ENCODE results near the gene BCL2L11. TPM values are rescaled to one million over a fixed set of nuclear protein-coding genes. Genes with fewer than 3 reads are reported as not detected.

BCL2L11 gene
- total RNA-seq, 1 donor from 2014 or later: 32.5 TPM

DNA sequence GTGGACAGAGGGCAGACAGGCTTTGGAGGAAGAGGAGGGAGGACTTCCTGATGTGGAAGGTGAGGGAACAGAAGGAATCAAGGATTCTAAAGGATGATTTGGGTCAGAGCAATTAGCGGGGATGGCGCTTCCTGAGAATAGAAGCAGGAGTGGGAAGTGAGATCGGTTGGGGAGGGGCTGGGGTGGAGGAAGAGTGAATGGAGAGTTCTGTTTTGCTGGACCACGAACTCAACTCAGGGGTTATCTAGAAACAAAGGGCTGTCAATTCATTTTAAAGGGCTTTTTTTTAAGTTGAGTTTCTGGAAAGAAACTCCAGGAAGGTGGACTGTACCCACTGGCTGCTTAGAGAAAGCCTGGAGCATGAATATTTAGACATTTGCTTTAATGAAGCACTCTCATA is 54.9 kb downstream of the BCL2L11 start:
- DNase-seq (ENCODE audit: low spot score): no peak
- Mint-ChIP-seq H3K27ac (ENCODE audit: unreplicated experiment) (no peak overlapping the region), H3K4me3 (ENCODE audit: unreplicated experiment) (no peak overlapping the region), H3K36me3 (ENCODE audit: low read depth, unreplicated experiment) (no peaks in the 10 kb centered on the region), H3K27me3 (ENCODE audit: unreplicated experiment) (peaks cover 6% of the 10 kb centered on the region), H3K4me1 (ENCODE audit: unreplicated experiment) (peaks cover 20% of the 10 kb centered on the region), H3K9me3 (ENCODE audit: unreplicated experiment) (no peaks in the 10 kb centered on the region)
- TF ChIP-seq, protein P1, sequence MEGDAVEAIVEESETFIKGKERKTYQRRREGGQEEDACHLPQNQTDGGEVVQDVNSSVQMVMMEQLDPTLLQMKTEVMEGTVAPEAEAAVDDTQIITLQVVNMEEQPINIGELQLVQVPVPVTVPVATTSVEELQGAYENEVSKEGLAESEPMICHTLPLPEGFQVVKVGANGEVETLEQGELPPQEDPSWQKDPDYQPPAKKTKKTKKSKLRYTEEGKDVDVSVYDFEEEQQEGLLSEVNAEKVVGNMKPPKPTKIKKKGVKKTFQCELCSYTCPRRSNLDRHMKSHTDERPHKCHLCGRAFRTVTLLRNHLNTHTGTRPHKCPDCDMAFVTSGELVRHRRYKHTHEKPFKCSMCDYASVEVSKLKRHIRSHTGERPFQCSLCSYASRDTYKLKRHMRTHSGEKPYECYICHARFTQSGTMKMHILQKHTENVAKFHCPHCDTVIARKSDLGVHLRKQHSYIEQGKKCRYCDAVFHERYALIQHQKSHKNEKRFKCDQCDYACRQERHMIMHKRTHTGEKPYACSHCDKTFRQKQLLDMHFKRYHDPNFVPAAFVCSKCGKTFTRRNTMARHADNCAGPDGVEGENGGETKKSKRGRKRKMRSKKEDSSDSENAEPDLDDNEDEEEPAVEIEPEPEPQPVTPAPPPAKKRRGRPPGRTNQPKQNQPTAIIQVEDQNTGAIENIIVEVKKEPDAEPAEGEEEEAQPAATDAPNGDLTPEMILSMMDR (IDR thresholded peaks at IDR 0.05; ENCODE audit: unreplicated experiment): no peak

DNA sequence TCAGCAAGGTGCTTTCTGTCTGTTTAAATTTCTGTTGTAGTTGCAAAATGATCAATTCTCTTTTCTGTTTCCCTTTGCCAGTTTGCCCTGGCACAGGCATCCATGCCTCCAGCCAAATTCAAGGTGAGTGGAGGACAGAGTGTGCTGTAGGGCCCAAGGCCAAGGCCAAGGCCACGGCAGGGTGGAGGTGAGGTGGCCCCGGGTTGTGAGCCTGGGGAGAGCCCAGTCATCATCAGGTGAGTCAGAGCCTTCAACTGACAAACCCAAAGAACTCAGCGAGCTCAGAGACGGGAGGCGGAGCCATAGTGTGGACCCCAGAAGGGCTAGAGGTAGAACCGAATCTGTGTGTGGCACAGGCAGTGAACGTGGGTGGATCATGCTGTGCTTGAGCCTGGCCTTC is 55.7 kb downstream of the BCL2L11 start:
- DNase-seq (ENCODE audit: low spot score): no peak
- peaks cover 6% of the 10 kb centered on the region for H3K27me3 Mint-ChIP-seq (ENCODE audit: unreplicated experiment)
- H3K27ac Mint-ChIP-seq (ENCODE audit: unreplicated experiment): no peak overlapping the region
- no peak overlapping the region for H3K4me3 Mint-ChIP-seq (ENCODE audit: unreplicated experiment)
- TF ChIP-seq, protein P1 (IDR thresholded peaks at IDR 0.05; ENCODE audit: unreplicated experiment): no peak
- peaks cover 14% of the 10 kb centered on the region for H3K4me1 Mint-ChIP-seq (ENCODE audit: unreplicated experiment)
- H3K9me3 Mint-ChIP-seq (ENCODE audit: unreplicated experiment): no peaks in the 10 kb centered on the region
- H3K36me3 Mint-ChIP-seq (ENCODE audit: low read depth, unreplicated experiment): no peaks in the 10 kb centered on the region

DNA sequence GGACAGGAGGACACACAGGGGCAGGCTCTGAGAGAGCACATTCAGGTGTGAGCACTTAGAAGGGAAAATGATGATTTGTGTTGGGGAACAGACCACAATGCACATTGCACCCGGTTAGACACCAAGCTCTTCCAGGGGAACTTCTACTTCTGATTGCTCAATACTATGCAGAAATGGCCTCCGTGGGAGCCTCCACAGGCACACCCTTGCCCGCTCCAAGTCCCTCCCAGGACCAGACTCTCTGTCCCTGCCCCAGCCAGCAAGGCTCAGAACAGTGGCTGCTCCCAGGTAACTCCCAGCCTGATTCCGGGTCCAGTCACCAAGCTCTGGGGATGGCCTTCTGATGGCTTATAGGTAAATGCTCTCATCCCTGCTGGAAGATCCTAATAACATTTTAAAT is 56.2 kb downstream of the BCL2L11 start:
- Mint-ChIP-seq H3K27me3 (ENCODE audit: unreplicated experiment) (peaks cover 6% of the 10 kb centered on the region), H3K4me3 (ENCODE audit: unreplicated experiment) (no peak overlapping the region), H3K4me1 (ENCODE audit: unreplicated experiment) (peaks cover 9% of the 10 kb centered on the region), H3K27ac (ENCODE audit: unreplicated experiment) (no peak overlapping the region), H3K36me3 (ENCODE audit: low read depth, unreplicated experiment) (no peaks in the 10 kb centered on the region), H3K9me3 (ENCODE audit: unreplicated experiment) (no peaks in the 10 kb centered on the region)
- TF ChIP-seq, protein P1 (IDR thresholded peaks at IDR 0.05; ENCODE audit: unreplicated experiment): no peak
- no peak for DNase-seq (ENCODE audit: low spot score)

DNA sequence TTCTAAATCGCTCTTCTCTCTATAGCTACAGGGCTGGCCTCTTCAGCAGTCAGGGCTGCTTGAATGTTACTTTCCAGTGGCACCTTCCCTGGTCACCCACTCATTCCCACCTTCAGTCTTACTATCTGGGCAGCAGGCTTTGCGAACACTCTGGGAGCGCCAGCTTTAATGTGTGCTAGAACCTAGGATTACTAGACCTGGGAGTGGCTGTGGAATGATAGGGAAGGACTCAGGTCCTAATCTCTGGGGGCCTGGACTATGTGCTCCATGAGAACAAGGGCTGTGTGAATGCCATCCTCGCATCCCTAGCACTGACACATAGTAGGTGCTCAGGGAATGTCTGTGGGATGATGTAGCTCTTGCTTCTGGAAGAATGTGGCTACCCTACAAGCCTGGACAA is 57.6 kb downstream of the BCL2L11 start:
- Mint-ChIP-seq H3K27ac (ENCODE audit: unreplicated experiment) (no peak overlapping the region), H3K4me3 (ENCODE audit: unreplicated experiment) (no peak overlapping the region), H3K36me3 (ENCODE audit: low read depth, unreplicated experiment) (no peaks in the 10 kb centered on the region), H3K9me3 (ENCODE audit: unreplicated experiment) (no peaks in the 10 kb centered on the region), H3K4me1 (ENCODE audit: unreplicated experiment) (peaks cover 7% of the 10 kb centered on the region), H3K27me3 (ENCODE audit: unreplicated experiment) (peaks cover 6% of the 10 kb centered on the region)
- TF ChIP-seq, protein P1 (IDR thresholded peaks at IDR 0.05; ENCODE audit: unreplicated experiment): no peak
- DNase-seq (ENCODE audit: low spot score): no peak

DNA sequence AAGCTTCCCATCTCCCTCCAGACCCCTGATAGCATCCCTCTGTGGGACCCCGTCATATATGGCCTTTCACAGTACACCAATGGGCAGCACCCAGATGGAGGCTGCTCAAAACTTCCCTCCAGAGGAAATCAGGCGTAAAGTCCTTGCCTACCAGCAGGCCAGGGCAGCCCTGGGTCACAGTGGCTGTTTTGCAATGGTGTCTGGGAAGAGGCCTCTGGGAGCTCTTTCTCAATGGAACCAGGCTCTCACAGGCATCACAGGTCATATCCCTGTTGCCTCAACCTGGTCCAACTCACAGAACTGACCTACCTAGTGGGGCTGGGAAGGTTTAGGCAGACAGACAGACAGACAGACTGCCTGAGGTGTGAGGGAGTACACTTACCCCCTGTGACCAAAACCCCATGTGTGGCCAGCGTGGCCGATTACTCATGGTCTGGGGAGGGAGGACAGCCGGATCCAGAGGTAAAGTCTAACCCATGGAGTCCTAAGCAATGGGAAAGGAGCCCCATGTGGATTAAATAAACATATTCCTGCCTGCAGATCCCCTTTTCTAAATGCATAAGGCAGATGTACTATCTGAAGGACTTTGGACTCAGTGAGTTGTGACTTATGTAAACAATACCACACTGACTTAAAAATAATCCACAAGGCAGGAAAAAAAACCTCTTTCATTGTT is 58.2 kb downstream of the BCL2L11 start:
- TF ChIP-seq, protein P1 (IDR thresholded peaks at IDR 0.05; ENCODE audit: unreplicated experiment): no peak
- H3K27me3 Mint-ChIP-seq (ENCODE audit: unreplicated experiment): peaks cover 6% of the 10 kb centered on the region
- peaks cover 7% of the 10 kb centered on the region for H3K4me1 Mint-ChIP-seq (ENCODE audit: unreplicated experiment)
- H3K9me3 Mint-ChIP-seq (ENCODE audit: unreplicated experiment): no peaks in the 10 kb centered on the region
- no peak for DNase-seq (ENCODE audit: low spot score)
- no peak overlapping the region for H3K4me3 Mint-ChIP-seq (ENCODE audit: unreplicated experiment)
- no peak overlapping the region for H3K27ac Mint-ChIP-seq (ENCODE audit: unreplicated experiment)
- no peaks in the 10 kb centered on the region for H3K36me3 Mint-ChIP-seq (ENCODE audit: low read depth, unreplicated experiment)
